ENCODE measurements around the gene MGLL.

Gene MGLL

DNA sequence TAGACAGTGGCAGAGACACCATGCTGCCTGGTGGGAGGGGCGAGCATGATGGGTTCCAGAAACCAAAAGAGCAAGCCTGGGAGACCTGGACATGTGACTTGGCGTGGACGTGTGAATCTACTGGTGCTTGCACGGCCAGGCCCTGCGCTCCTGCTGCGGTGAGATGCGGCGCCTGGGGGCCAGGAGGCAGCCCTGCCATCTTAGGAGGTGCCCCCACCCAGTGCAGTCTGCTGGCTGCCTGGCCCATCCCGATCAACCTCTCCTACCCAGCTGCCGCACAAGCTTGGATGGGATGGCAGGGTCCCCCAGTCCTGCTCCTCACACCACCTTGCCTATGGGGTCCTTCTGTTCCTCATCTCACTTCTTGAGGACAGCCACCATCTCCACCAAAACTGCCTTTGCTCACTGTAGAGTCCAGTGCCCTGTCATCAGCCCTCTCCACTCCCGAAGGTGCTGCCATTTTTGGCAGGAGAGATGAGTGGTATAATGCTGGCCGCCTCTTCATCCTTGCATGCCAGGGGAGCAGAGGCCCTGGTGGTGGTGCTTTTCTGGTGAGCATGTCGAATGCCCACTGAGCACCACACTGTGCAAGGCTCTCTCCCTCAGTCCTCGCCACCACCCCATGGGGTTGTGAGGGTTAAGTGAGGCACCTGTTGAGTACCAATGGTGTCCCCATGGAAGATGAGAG is 152.6 kb downstream of the MGLL start:
- no peaks in the 10 kb centered on the region for H3K27me3 ChIP-seq (ENCODE audit: insufficient read depth, low read length)
- H3K4me3 ChIP-seq (ENCODE audit: low read depth, low read length, poor library complexity, severe bottlenecking): no peak overlapping the region
- no peaks in the 10 kb centered on the region for H4K20me1 ChIP-seq (ENCODE audit: insufficient read depth, low read length)
- TF ChIP-seq CTCF (IDR thresholded peaks at IDR 0.05; ENCODE audit: low read length): no peak
- no peak for TF ChIP-seq EZH2 (IDR thresholded peaks at IDR 0.05; ENCODE audit: borderline replicate concordance, low read length)
- no peak overlapping the region for H3K27ac ChIP-seq (ENCODE audit: low read depth, low read length, poor library complexity, severe bottlenecking)
- H3K4me2 ChIP-seq (ENCODE audit: low read length): no peak overlapping the region
- H3K79me2 ChIP-seq (ENCODE audit: insufficient read depth, low read length): no peaks in the 10 kb centered on the region
- no peak overlapping the region for H3K9ac ChIP-seq (ENCODE audit: low read length)
- peaks cover 17% of the 10 kb centered on the region for H3K4me1 ChIP-seq (ENCODE audit: insufficient read depth, low read length, severe bottlenecking)
- H3K9me3 ChIP-seq (ENCODE audit: low read length): no peaks in the 10 kb centered on the region
- H3F3A ChIP-seq (ENCODE audit: insufficient read depth, low read length): no peaks in the 10 kb centered on the region
- peaks cover 15% of the 10 kb centered on the region for H3K36me3 ChIP-seq (ENCODE audit: insufficient read depth, low read length)
- H3K9me2 ChIP-seq (ENCODE audit: low read depth, low read length): no peaks in the 10 kb centered on the region
- H2AFZ ChIP-seq (ENCODE audit: low read length): no peak overlapping the region

- Histone ChIP-seq H3K27me3 (ENCODE audit: insufficient read depth, low read length) (no peaks in the 10 kb centered on the region), H3K4me1 (ENCODE audit: insufficient read depth, low read length, severe bottlenecking) (peaks cover 16% of the 10 kb centered on the region), H4K20me1 (ENCODE audit: insufficient read depth, low read length) (no peaks in the 10 kb centered on the region), H3K4me2 (ENCODE audit: low read length) (no peak overlapping the region), H3K9me3 (ENCODE audit: low read length) (no peaks in the 10 kb centered on the region), H3K9me2 (ENCODE audit: low read depth, low read length) (no peaks in the 10 kb centered on the region), H3F3A (ENCODE audit: insufficient read depth, low read length) (no peaks in the 10 kb centered on the region), H3K4me3 (ENCODE audit: low read depth, low read length, poor library complexity, severe bottlenecking) (no peak overlapping the region), H2AFZ (ENCODE audit: low read length) (no peak overlapping the region), H3K9ac (ENCODE audit: low read length) (no peak overlapping the region), H3K36me3 (ENCODE audit: insufficient read depth, low read length) (peaks cover 15% of the 10 kb centered on the region), H3K27ac (ENCODE audit: low read depth, low read length, poor library complexity, severe bottlenecking) (no peak overlapping the region), H3K79me2 (ENCODE audit: insufficient read depth, low read length) (no peaks in the 10 kb centered on the region)
- TF ChIP-seq CTCF (IDR thresholded peaks at IDR 0.05; ENCODE audit: low read length): no peak
- TF ChIP-seq EZH2 (IDR thresholded peaks at IDR 0.05; ENCODE audit: borderline replicate concordance, low read length): no peak
Measured at GRCh38 chr3:127668906-127669305, 153.4 kb downstream of the MGLL start.

GRCh38 chr3:127667119-127667681 is 155.1 kb downstream of the MGLL start:
- Histone ChIP-seq H2AFZ (ENCODE audit: low read length) (no peak overlapping the region), H3K27ac (ENCODE audit: low read depth, low read length, poor library complexity, severe bottlenecking) (no peak overlapping the region), H4K20me1 (ENCODE audit: insufficient read depth, low read length) (no peaks in the 10 kb centered on the region), H3K36me3 (ENCODE audit: insufficient read depth, low read length) (peaks cover 15% of the 10 kb centered on the region), H3K9me3 (ENCODE audit: low read length) (no peaks in the 10 kb centered on the region), H3K4me1 (ENCODE audit: insufficient read depth, low read length, severe bottlenecking) (peaks cover 8% of the 10 kb centered on the region), H3K27me3 (ENCODE audit: insufficient read depth, low read length) (no peaks in the 10 kb centered on the region), H3K9me2 (ENCODE audit: low read depth, low read length) (no peaks in the 10 kb centered on the region), H3K9ac (ENCODE audit: low read length) (no peak overlapping the region), H3K79me2 (ENCODE audit: insufficient read depth, low read length) (no peaks in the 10 kb centered on the region), H3K4me2 (ENCODE audit: low read length) (no peak overlapping the region), H3K4me3 (ENCODE audit: low read depth, low read length, poor library complexity, severe bottlenecking) (no peak overlapping the region), H3F3A (ENCODE audit: insufficient read depth, low read length) (no peaks in the 10 kb centered on the region)
- no peak for TF ChIP-seq CTCF (IDR thresholded peaks at IDR 0.05; ENCODE audit: low read length)
- TF ChIP-seq EZH2 (IDR thresholded peaks at IDR 0.05; ENCODE audit: borderline replicate concordance, low read length): no peak

Data from OCI-LY1 (cell line).